ENCODE results near the gene ARHGAP45. TPM values are rescaled to one million over a fixed set of nuclear protein-coding genes. Genes with fewer than 3 reads are reported as not detected.

Gene ARHGAP45
- total and polyA plus RNA-seq, 8 donors = 12.2 to 211 (median 15.8) TPM

- peaks cover 17 to 41% (median 30%) of the 10 kb centered on the region in 4 donors for H3K36me3 ChIP-seq
- no peaks in the 10 kb centered on the region for H3K9me3 ChIP-seq
- peaks cover 26 to 78% (median 45%) of the 10 kb centered on the region in 4 donors for H3K4me1 ChIP-seq
- peaks cover 0 to 18% (median 0%) of the 10 kb centered on the region in 3 donors for H3K27me3 ChIP-seq
- intact Hi-C loops (cut with DNase I; ENCODE audit: low total_unique reads) = no loop called here
- peak overlapping the region in 4 of 5 donors; percentile 47 to 84 (median 69) for H3K27ac ChIP-seq
- 61 to 67% (median 66%) methylated on average over 22 of the region's 22 CpGs for WGBS, 5 donors
- peak overlapping the region; percentile 53 to 72 (median 58) for H3K4me3 ChIP-seq
- peak in 1 of 2 donors; percentile 20 for DNase-seq
- TF ChIP-seq POLR2AphosphoS5 (IDR thresholded peaks at IDR 0.05) (no peak), CTCF (IDR thresholded peaks at IDR 0.05) (no peak), EP300 (IDR thresholded peaks at IDR 0.05) (no peak), POLR2A (IDR thresholded peaks at IDR 0.05) (no peak)
These were observed 27.9 kb upstream of the ARHGAP45 start for GRCh38 chr19:1038978-1039645.

GRCh38 chr19:1039646-1040475 is 27.1 kb upstream of the ARHGAP45 start, which contains the start of gene ABCA7:
Gene ABCA7 (plus strand): TSS chr19:1040107. CDS start chr19:1041362, 1,255 bp downstream.
- 1 to 3% (median 2%) methylated on average over 33 to 56 of the region's 56 CpGs for WGBS, 5 donors

DNA sequence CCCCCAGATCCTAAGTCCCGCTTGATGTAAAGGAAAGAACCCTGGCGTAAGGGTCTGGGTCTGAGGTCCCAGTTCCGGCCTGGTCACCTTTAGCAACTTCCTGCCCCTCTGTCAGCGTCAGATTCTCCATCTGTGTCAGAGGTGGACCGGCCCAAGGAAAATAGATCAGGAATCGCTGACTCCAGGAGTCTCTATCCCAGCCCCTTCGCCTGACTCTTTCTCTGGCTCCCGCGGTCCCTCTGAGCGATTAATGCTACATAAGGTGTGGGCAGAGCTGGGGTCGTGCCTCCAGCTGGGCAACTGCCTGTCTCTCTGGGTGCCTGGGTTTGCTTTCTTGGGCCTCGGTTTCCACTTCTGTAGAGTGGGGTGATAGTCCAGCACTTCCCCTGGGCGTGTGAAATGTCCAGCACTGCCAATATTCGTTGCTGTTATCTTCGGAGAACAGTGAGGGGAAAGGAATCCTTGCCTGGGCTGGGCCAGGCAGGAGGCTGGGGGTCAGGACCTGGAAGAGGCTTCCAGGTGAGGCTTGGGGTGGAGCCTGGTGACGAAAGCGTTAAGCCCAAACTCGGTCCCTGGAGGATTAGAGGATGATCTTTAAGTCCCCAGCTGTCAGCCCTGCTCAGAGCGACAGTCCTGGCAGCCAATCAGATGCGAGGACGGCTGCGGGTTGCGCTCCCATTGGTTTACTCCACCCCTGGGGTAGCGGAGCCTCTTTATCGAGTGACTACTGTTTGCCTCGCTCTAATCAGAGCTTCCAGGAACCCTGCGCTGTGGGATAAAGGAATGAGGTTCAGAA is 26.3 kb upstream of the ARHGAP45 start:
- peak overlapping the region; percentile 53 to 72 (median 58) for H3K4me3 ChIP-seq
- H3K27me3 ChIP-seq = peaks cover 0 to 18% (median 0%) of the 10 kb centered on the region in 3 donors
- no peaks in the 10 kb centered on the region for H3K9me3 ChIP-seq
- H3K4me1 ChIP-seq = peaks cover 26 to 73% (median 45%) of the 10 kb centered on the region in 4 donors
- H3K27ac ChIP-seq = peak overlapping the region; percentile 23 to 84 (median 74)
- H3K36me3 ChIP-seq = peaks cover 17 to 36% (median 22%) of the 10 kb centered on the region in 4 donors
- intact Hi-C loops (cut with DNase I; ENCODE audit: low total_unique reads) = loop anchor here (10.0 kb wide), 1 partner anchor 54 kb away; the partner anchor contains the start of gene POLR2E
- DNase-seq = peak; percentile 94 to 96
- no peak for TF ChIP-seq CTCF (IDR thresholded peaks at IDR 0.05)
- peak in 1 of 3 donors; percentile 40 for TF ChIP-seq POLR2AphosphoS5 (IDR thresholded peaks at IDR 0.05)
- TF ChIP-seq EP300 (IDR thresholded peaks at IDR 0.05) = no peak
- WGBS, 5 donors = 1 to 2% (median 1%) methylated on average over 16 to 27 of the region's 27 CpGs

More at GRCh38 chr19:1039646-1040475, 27.1 kb upstream of the ARHGAP45 start, which contains the start of gene ABCA7:
- intact Hi-C loops (cut with DNase I; ENCODE audit: low total_unique reads) = loop anchor here (10.0 kb wide), 1 partner anchor 55 kb away; the partner anchor contains the start of gene POLR2E
- Histone ChIP-seq H3K9me3 (no peaks in the 10 kb centered on the region), H3K27ac (peak within 1 kb of the TSS; percentile 34 to 84 (median 74)), H3K27me3 (peaks cover 0 to 18% (median 0%) of the 10 kb centered on the region in 3 donors), H3K36me3 (peaks cover 17 to 43% (median 30%) of the 10 kb centered on the region in 4 donors), H3K4me3 (peak within 1 kb of the TSS; percentile 53 to 72 (median 58)), H3K4me1 (peaks cover 26 to 78% (median 45%) of the 10 kb centered on the region in 4 donors)
- peak; percentile 99 to 100 for DNase-seq
- TF ChIP-seq POLR2A (IDR thresholded peaks at IDR 0.05) (peak in 2 of 4 donors; percentile 40 to 61), EP300 (IDR thresholded peaks at IDR 0.05) (no peak), POLR2AphosphoS5 (IDR thresholded peaks at IDR 0.05) (peak; percentile 80 to 96 (median 91)), CTCF (IDR thresholded peaks at IDR 0.05) (no peak)
